Subcutaneous adipose tissue (tissue), 4 donors: ENCODE results near the gene HOXD10. TPM values are rescaled to one million over a fixed set of nuclear protein-coding genes. Genes with fewer than 3 reads are reported as not detected.

Experiments used
- total RNA-seq, 4 donors: library from RNA; depleted of rRNA; stranded (reverse); fragments of >200 nt; gene quantifications; one replicate each; pipeline ENCODE4 v1.1.0, GENCODE V29; 2016
- TF ChIP-seq, protein P1 (sequence below): fragments of 450-650 bp; IDR thresholded peaks from one replicate; pipeline ENCODE4 v1.5.1; 2016; ENCODE audit warnings: low read depth, mild to moderate bottlenecking, control low read depth, antibody characterized with exemption, moderate library complexity

The HOXD10 gene
- total RNA-seq, 4 donors from 2014 or later = 0.17 to 0.66 TPM; not detected in 2

DNA sequence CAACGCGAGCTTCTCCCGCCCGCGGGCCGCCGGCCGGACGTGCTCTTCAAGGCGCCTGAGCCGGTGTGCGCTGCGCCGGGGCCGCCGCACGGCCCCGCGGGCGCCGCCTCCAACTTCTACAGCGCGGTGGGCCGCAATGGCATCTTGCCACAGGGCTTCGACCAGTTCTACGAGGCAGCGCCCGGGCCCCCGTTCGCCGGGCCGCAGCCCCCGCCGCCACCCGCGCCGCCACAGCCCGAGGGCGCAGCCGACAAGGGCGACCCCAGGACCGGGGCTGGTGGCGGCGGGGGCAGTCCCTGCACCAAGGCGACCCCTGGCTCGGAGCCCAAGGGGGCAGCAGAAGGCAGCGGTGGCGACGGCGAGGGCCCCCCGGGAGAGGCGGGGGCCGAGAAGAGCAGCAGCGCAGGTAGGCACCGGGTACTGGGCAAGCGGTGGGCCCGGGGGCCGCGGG lies 8.8 kb upstream of the HOXD10 start:
- TF ChIP-seq, protein P1, sequence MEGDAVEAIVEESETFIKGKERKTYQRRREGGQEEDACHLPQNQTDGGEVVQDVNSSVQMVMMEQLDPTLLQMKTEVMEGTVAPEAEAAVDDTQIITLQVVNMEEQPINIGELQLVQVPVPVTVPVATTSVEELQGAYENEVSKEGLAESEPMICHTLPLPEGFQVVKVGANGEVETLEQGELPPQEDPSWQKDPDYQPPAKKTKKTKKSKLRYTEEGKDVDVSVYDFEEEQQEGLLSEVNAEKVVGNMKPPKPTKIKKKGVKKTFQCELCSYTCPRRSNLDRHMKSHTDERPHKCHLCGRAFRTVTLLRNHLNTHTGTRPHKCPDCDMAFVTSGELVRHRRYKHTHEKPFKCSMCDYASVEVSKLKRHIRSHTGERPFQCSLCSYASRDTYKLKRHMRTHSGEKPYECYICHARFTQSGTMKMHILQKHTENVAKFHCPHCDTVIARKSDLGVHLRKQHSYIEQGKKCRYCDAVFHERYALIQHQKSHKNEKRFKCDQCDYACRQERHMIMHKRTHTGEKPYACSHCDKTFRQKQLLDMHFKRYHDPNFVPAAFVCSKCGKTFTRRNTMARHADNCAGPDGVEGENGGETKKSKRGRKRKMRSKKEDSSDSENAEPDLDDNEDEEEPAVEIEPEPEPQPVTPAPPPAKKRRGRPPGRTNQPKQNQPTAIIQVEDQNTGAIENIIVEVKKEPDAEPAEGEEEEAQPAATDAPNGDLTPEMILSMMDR = no peak

DNA sequence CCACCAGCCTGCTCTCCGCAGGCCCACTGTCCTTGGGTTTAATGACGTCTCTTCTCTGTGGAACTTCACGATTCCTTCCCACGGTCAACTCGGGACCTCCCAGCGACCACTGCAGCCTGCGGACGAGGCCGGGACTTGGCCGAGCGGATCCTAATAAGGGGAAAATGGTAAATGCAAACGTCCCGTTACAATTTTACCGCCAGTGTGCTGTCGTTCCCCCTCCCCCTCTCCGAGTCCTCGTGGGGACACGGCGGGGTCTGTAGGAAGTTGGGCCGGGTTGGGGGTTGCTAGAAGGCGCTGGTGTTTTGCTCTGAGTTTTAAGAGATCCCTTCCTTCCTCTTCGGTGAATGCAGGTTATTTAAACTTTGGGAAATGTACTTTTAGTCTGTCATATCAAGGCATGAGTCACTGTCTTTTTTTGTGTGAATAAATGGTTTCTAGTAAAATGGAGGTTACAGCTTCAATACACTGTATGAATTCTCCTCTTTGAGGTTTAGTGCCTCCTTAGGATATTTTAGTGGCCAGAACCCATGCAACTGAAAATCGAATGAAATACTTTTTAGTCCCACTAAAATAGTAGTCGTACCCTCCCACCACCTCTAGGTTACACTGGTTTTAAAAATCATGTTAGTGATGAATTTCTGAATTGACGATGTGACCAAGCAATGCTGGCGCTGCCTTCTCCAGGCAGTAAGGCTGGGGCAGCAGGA lies 7.2 kb upstream of the HOXD10 start:
- TF ChIP-seq, protein P1 = no peak

- TF ChIP-seq, protein P1 = no peak
Measured at GRCh38 chr2:176109946-176110345, 6.6 kb upstream of the HOXD10 start.

GRCh38 chr2:176110415-176111308 lies 5.9 kb upstream of the HOXD10 start:
- TF ChIP-seq, protein P1 = no peak

DNA sequence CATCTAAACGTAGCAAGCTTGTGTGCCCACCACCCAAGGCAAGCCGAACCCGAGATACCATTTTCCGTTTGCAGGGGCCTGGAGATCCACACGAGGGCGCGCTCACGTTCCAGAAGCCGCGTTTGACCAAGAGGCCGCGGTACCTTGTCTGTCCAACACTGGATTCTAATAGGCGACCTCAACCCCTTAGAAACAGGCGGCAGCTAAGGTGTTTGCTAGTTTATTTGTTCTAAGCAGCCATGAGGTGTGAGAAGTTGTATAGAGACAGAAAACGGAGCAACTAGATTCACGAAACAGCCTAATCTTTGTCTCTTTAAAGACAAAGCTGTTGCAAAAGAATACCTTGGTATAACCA lies 5.3 kb upstream of the HOXD10 start:
- TF ChIP-seq, protein P1 = no peak

DNA sequence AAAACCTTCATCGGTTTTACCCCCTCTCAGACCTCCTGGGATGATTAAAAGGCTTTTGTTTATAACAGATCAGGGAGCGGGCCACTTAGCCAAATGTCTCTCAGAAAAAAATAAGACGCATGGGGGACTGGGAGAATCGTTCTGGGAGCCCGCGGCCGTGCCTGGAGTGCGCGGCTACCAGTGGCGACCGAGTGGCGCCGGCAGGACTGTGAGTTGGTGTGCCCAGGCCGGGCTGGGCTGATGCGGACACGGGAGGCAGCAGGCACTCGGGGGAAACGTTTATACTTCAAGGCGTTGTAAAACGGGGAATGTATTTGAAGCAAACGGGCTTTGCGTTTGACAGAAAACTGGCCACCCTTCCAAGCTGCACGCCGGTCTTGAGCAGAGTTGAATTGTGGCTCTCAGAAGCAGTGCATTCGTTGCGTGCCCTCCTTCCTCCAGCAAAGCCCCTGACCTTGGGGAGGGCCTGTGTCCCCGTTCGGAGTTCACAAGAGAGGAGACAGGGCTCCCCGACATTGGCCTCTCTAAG lies 4.7 kb upstream of the HOXD10 start:
- TF ChIP-seq, protein P1 = no peak
